ENCODE results near the gene FEN1.

FEN1 gene

DNA sequence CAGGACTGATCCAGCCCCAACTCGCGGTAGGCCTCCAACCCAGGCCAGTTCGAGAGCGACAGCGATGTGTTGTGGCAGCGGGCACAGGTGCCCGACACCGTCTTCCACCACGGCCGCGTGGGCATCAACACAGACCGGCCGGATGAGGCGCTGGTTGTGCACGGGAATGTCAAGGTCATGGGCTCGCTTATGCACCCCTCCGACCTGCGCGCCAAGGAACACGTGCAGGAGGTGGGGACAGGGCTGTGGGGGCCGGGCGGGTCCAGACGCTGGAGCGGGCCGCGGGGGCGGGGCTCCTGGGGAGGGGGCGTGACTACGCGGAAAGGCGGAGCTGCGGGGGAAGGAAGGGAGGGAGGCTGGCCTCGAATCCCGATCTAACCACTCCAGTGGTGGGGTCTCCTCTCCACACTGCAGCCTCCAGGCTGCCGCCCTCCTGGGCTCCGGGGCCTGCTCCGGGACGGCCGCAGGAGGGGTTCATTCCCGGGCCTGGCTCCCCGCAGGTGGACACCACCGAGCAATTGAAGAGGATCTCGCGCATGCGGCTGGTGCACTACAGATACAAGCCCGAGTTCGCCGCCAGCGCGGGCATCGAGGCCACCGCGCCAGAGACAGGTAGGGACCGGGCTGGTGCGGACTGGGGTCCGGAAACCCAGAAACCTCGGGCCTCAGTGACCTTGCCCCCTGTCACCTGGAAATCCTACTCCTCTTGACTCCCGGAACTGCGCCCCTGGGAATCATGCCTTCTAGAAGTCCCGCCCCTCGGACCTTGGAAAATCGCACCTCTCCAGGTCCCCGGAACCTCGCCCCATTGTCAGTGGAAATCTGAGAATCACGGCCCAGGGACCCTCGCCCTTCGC lies 15.2 kb upstream of the FEN1 start:
- no peak for DNase-seq (ENCODE audit: low spot score)

DNA sequence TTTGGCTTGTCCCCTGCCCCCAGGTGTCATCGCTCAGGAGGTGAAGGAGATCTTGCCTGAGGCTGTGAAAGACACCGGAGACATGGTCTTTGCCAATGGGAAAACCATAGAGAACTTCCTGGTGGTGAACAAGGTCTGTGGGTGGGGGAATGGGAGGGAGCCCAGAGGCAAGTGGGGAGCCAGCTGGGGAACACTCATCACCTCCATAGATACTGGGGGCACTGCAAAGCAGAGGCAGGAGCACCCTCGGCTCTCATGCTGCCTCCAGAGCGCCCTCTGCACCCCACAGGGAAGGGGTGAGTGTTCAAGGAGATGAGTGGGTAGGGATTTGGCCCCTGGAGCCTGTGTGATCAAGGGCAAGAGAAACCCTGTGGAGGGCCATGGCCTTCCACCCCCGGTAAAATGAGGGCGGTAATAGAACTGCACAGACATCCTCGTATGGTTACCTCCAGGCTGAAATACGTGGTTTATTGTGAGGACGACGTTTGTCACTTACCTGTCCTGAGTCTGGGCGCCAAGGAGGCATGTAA lies 14.3 kb upstream of the FEN1 start:
- H3K27ac ChIP-seq (ENCODE audit: poor library complexity, severe bottlenecking) = no peak overlapping the region
- H3K4me1 ChIP-seq (ENCODE audit: insufficient read depth, poor library complexity, severe bottlenecking) = no peaks in the 10 kb centered on the region
- DNase-seq (ENCODE audit: low spot score) (no peak), ATAC-seq (ENCODE audit: low read depth) (no peak)
- no peaks in the 10 kb centered on the region for H3K27me3 ChIP-seq (ENCODE audit: insufficient read depth, poor library complexity, severe bottlenecking)
- H3K9me3 ChIP-seq (ENCODE audit: severe bottlenecking) = no peaks in the 10 kb centered on the region
- H3K4me3 ChIP-seq (ENCODE audit: severe bottlenecking) = no peak overlapping the region
- TF ChIP-seq, protein P1, sequence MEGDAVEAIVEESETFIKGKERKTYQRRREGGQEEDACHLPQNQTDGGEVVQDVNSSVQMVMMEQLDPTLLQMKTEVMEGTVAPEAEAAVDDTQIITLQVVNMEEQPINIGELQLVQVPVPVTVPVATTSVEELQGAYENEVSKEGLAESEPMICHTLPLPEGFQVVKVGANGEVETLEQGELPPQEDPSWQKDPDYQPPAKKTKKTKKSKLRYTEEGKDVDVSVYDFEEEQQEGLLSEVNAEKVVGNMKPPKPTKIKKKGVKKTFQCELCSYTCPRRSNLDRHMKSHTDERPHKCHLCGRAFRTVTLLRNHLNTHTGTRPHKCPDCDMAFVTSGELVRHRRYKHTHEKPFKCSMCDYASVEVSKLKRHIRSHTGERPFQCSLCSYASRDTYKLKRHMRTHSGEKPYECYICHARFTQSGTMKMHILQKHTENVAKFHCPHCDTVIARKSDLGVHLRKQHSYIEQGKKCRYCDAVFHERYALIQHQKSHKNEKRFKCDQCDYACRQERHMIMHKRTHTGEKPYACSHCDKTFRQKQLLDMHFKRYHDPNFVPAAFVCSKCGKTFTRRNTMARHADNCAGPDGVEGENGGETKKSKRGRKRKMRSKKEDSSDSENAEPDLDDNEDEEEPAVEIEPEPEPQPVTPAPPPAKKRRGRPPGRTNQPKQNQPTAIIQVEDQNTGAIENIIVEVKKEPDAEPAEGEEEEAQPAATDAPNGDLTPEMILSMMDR (IDR thresholded peaks at IDR 0.05; ENCODE audit: poor library complexity, severe bottlenecking) = no peak
- no peaks in the 10 kb centered on the region for H3K36me3 ChIP-seq (ENCODE audit: low read depth)

More for the DNA sequence above, 15.2 kb upstream of the FEN1 start:
- H3K27me3 ChIP-seq (ENCODE audit: insufficient read depth, poor library complexity, severe bottlenecking) = no peaks in the 10 kb centered on the region
- no peaks in the 10 kb centered on the region for H3K36me3 ChIP-seq (ENCODE audit: low read depth)
- H3K4me1 ChIP-seq (ENCODE audit: insufficient read depth, poor library complexity, severe bottlenecking) = no peaks in the 10 kb centered on the region
- no peak overlapping the region for H3K27ac ChIP-seq (ENCODE audit: poor library complexity, severe bottlenecking)
- H3K4me3 ChIP-seq (ENCODE audit: severe bottlenecking) = peak overlapping the region; percentile 15
- TF ChIP-seq, protein P1 (IDR thresholded peaks at IDR 0.05; ENCODE audit: poor library complexity, severe bottlenecking) = no peak
- peak; percentile 49 for ATAC-seq (ENCODE audit: low read depth)
- no peaks in the 10 kb centered on the region for H3K9me3 ChIP-seq (ENCODE audit: severe bottlenecking)

DNA sequence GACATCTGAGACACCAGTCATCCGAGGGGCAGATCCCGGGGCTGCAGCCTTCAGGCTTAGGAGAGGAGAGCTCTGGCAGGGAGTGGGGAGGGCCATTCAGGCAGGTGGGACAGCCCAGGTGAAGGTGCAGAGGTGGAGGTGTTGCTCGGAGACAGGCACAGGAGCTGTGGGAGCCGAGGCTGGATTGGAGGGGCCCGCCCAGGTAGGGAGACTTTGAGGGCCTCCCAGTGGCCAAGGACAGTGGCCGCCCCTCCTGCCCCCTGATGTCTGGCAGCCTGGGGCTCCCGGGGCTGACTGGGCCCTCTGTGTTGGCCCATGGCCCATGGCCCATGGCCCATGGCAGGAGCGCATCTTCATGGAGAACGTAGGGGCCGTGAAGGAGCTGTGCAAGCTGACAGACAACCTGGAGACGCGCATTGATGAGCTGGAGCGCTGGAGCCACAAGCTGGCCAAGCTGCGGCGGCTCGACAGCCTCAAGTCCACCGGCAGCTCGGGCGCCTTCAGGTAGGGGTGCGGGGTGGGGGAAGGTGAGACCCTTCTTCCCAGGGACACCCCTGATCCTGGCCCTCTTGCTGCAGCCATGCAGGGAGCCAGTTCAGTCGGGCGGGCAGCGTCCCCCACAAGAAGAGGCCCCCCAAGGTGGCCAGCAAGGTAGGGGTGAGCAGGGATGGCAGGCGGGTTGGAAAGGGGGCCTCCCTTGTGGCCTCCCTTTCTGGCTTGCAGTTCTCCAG lies 13.6 kb upstream of the FEN1 start:
- ATAC-seq (ENCODE audit: low read depth) (no peak), DNase-seq (ENCODE audit: low spot score) (no peak)
- Histone ChIP-seq H3K9me3 (ENCODE audit: severe bottlenecking) (no peaks in the 10 kb centered on the region), H3K36me3 (ENCODE audit: low read depth) (no peaks in the 10 kb centered on the region), H3K27me3 (ENCODE audit: insufficient read depth, poor library complexity, severe bottlenecking) (no peaks in the 10 kb centered on the region), H3K4me3 (ENCODE audit: severe bottlenecking) (no peak overlapping the region), H3K4me1 (ENCODE audit: insufficient read depth, poor library complexity, severe bottlenecking) (no peaks in the 10 kb centered on the region), H3K27ac (ENCODE audit: poor library complexity, severe bottlenecking) (no peak overlapping the region)
- TF ChIP-seq, protein P1 (IDR thresholded peaks at IDR 0.05; ENCODE audit: poor library complexity, severe bottlenecking) = no peak

DNA sequence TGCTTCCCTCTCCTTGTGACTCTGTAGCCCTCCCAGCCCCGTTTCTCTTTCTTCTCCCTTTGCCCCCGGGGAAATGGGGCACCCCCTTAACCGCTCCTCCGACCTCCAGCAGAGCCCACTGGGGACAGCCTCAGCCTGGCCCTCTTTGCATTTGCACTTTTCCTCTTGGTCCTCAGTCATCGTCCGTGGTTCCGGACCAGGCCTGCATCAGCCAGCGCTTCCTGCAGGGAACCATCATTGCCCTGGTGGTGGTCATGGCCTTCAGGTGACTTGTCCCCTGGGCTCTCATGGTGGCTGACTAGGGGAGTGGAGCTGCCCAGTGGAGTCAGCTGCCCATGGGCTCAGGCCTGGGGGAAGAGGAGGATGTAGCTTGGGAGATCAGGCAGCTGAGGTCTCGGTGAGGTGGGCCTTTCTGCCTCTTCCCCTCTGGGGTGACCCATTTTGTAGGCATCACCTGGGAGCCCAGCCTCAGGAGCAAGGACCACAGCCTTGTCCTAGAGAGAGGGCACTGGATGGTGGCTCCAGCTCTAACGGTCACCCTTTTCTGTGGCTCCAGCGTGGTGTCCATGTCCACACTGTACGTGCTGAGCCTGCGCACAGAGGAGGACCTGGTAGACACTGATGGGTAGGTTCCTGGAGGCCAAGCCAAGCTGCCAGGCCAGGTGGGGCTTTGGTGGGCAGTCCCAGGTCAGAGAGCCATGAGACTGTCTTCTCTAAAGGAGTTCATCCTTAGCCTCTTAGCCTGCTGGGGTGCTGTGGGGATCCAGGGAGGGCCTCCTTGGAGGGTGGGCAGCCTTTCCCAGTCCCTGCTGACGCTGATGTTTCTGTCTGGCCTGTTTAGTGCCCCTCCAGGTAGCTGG lies 12.8 kb upstream of the FEN1 start:
- H3K36me3 ChIP-seq (ENCODE audit: low read depth) = no peaks in the 10 kb centered on the region
- H3K27me3 ChIP-seq (ENCODE audit: insufficient read depth, poor library complexity, severe bottlenecking) = no peaks in the 10 kb centered on the region
- TF ChIP-seq, protein P1 (IDR thresholded peaks at IDR 0.05; ENCODE audit: poor library complexity, severe bottlenecking) = no peak
- no peak for DNase-seq (ENCODE audit: low spot score)
- no peak overlapping the region for H3K4me3 ChIP-seq (ENCODE audit: severe bottlenecking)
- ATAC-seq (ENCODE audit: low read depth) = no peak
- no peaks in the 10 kb centered on the region for H3K9me3 ChIP-seq (ENCODE audit: severe bottlenecking)
- H3K27ac ChIP-seq (ENCODE audit: poor library complexity, severe bottlenecking) = no peak overlapping the region
- no peaks in the 10 kb centered on the region for H3K4me1 ChIP-seq (ENCODE audit: insufficient read depth, poor library complexity, severe bottlenecking)
